IMR-90 (cell line): ENCODE results near the gene RNF181. TPM values are rescaled to one million over a fixed set of nuclear protein-coding genes. Genes with fewer than 3 reads are reported as not detected.

ENCODE experiments used
- ATAC-seq: fragments of 200-7000 bp; cut with Tn5 transposase; 2 replicates; pipeline ENCODE4 v1.9.1; 2020; ENCODE audit warnings: low read depth, mild to moderate bottlenecking, moderate library complexity
- BruUV-seq: library from RNA; stranded (reverse); fragments of 400-500 nt; replicated peaks from 2 replicates; lab custom pipeline; 2021; lab: Mats Ljungman, UMichigan
- CTCF ChIA-PET: fragments of 300-600 bp; formaldehyde crosslinking; extraction: SDS; loops from one replicate; lab custom pipeline; 2021; ENCODE audit warnings: antibody characterized with exemption; lab: Yijun Ruan, JAX
- POLR2A ChIA-PET: fragments of 300-600 bp; sonication (Branson Sonifier 250); formaldehyde crosslinking; loops from one replicate; lab custom pipeline; 2022; ENCODE audit warnings: antibody characterized with exemption; ENCODE audit not compliant: unreplicated experiment; lab: Charles Lee
- DNase-seq: peaks from one replicate; pipeline ENCODE4 v3.0.0; 2013
- H2AFZ ChIP-seq: replicated peaks from 2 replicates; pipeline ENCODE3; 2013; ENCODE audit warnings: low read length, mild to moderate bottlenecking; ENCODE audit not compliant: poor library complexity
- H2AK5ac ChIP-seq: 2 replicates; pipeline ENCODE4 v1.6.1; 2013; ENCODE audit warnings: low read depth, low read length, inconsistent platforms
- H2AK9ac ChIP-seq: replicated peaks from 2 replicates; pipeline ENCODE3; 2013; ENCODE audit warnings: mild to moderate bottlenecking, low read depth, low read length, moderate library complexity; ENCODE audit not compliant: poor library complexity
- H2BK120ac ChIP-seq: 2 replicates; pipeline ENCODE4 v1.6.1; 2013; ENCODE audit warnings: low read depth, low read length, inconsistent platforms
- H2BK15ac ChIP-seq: 3 replicates; pipeline ENCODE4 v1.6.1; 2013; ENCODE audit warnings: low read depth, low read length, inconsistent platforms
- H2BK20ac ChIP-seq: 2 replicates; pipeline ENCODE4 v1.6.1; 2013; ENCODE audit warnings: low read depth, mild to moderate bottlenecking, inconsistent platforms, low read length, moderate library complexity
- H2BK5ac ChIP-seq: 2 replicates; pipeline ENCODE4 v1.6.1; 2013; ENCODE audit warnings: mild to moderate bottlenecking, low read depth, low read length, inconsistent platforms; ENCODE audit not compliant: poor library complexity, severe bottlenecking
- H3K14ac ChIP-seq: replicated peaks from 2 replicates; pipeline ENCODE4 v1.6.1; 2013; ENCODE audit warnings: low read depth, low read length, inconsistent platforms
- H3K18ac ChIP-seq: 2 replicates; pipeline ENCODE4 v1.6.1; 2013; ENCODE audit warnings: low read depth, low read length, control low read depth
- H3K23ac ChIP-seq: 2 replicates; pipeline ENCODE4 v1.6.1; 2013; ENCODE audit warnings: low read depth, low read length, inconsistent platforms
- H3K27ac ChIP-seq: 2 replicates; pipeline ENCODE4 v1.5.1; 2013; ENCODE audit warnings: mild to moderate bottlenecking, control low read depth, low read length; ENCODE audit not compliant: insufficient read depth
- H3K27me3 ChIP-seq: 2 replicates; pipeline ENCODE4 v1.6.1; 2013; ENCODE audit warnings: low read length; ENCODE audit not compliant: control insufficient read depth, insufficient read depth
- H3K36me3 ChIP-seq: 2 replicates; pipeline ENCODE4 v1.6.1; 2013; ENCODE audit warnings: low read length, mixed read lengths; ENCODE audit not compliant: control insufficient read depth, insufficient read depth
- H3K4ac ChIP-seq: 2 replicates; pipeline ENCODE4 v1.6.1; 2013; ENCODE audit warnings: low read depth, low read length, inconsistent platforms
- H3K4me1 ChIP-seq: 2 replicates; pipeline ENCODE4 v1.6.1; 2013; ENCODE audit warnings: low read length, mixed read lengths; ENCODE audit not compliant: control insufficient read depth, insufficient read depth
- H3K4me2 ChIP-seq: 2 replicates; pipeline ENCODE4 v1.6.1; 2013; ENCODE audit warnings: low read depth, mild to moderate bottlenecking, control low read depth, low read length, moderate library complexity
- H3K4me3 ChIP-seq: 2 replicates; pipeline ENCODE4 v1.5.1; 2013; ENCODE audit warnings: low read depth, mild to moderate bottlenecking, control low read depth, low read length, moderate library complexity; ENCODE audit not compliant: insufficient read depth
- H3K56ac ChIP-seq: 2 replicates; pipeline ENCODE4 v1.6.1; 2013; ENCODE audit warnings: low read length, inconsistent platforms; ENCODE audit not compliant: insufficient read depth; ENCODE audit errors: extremely low read depth
- H3K79me1 ChIP-seq, 2 experiments: 2 replicates each; pipeline ENCODE4 v1.6.1; 2013; ENCODE audit warnings: low read length in 2 of 2, inconsistent platforms in 1 of 2, low read depth in 1 of 2
- H3K9ac ChIP-seq: 2 replicates; pipeline ENCODE4 v1.6.1; 2013; ENCODE audit warnings: low read depth, low read length, control low read depth
- H3K9me1 ChIP-seq: 2 replicates; pipeline ENCODE4 v1.6.1; 2013; ENCODE audit warnings: low read length, inconsistent platforms; ENCODE audit not compliant: insufficient read depth
- H3K9me3 ChIP-seq: 2 replicates; pipeline ENCODE4 v1.6.1; 2013; ENCODE audit warnings: low read length; ENCODE audit not compliant: control insufficient read depth, insufficient read depth
- H4K20me1 ChIP-seq: 2 replicates; pipeline ENCODE4 v1.6.1; 2013; ENCODE audit warnings: low read length, inconsistent platforms; ENCODE audit not compliant: insufficient read depth
- H4K5ac ChIP-seq: 2 replicates; pipeline ENCODE4 v1.6.1; 2013; ENCODE audit warnings: mild to moderate bottlenecking, low read depth, low read length, control low read depth
- H4K8ac ChIP-seq, 2 experiments: 2 replicates each; pipeline ENCODE4 v1.6.1; 2013; ENCODE audit warnings: low read depth in 2 of 2, low read length in 2 of 2, control low read depth in 1 of 2, inconsistent platforms in 1 of 2
- H4K91ac ChIP-seq: 2 replicates; pipeline ENCODE4 v1.6.1; 2013; ENCODE audit warnings: low read depth, low read length, inconsistent platforms; ENCODE audit not compliant: insufficient read depth
- BHLHE40 ChIP-seq: fragments of 150-350 bp; IDR thresholded peaks from 2 replicates; pipeline ENCODE4 v1.6.1; 2016; ENCODE audit warnings: mild to moderate bottlenecking, low read depth, low read length
- CEBPB ChIP-seq: IDR thresholded peaks from 2 replicates; pipeline ENCODE4 v1.6.1; 2012; ENCODE audit warnings: low read depth, low read length, improper control_type of control experiment
- FOS ChIP-seq: fragments of 150-350 bp; IDR thresholded peaks from 2 replicates; pipeline ENCODE4 v1.6.1; 2016; ENCODE audit warnings: low read depth, low read length
- MAFK ChIP-seq: IDR thresholded peaks from 2 replicates; pipeline ENCODE4 v1.6.1; 2012; ENCODE audit warnings: low read depth, low read length, improper control_type of control experiment
- RAD21 ChIP-seq: IDR thresholded peaks from 2 replicates; pipeline ENCODE4 v1.6.1; 2012; ENCODE audit warnings: low read length, improper control_type of control experiment
- SMC3 ChIP-seq: fragments of 150-350 bp; IDR thresholded peaks from 2 replicates; pipeline ENCODE4 v1.6.1; 2016; ENCODE audit warnings: low read depth, mild to moderate bottlenecking, antibody characterized with exemption, low read length, moderate library complexity
- USF2 ChIP-seq: fragments of 150-350 bp; IDR thresholded peaks from 2 replicates; pipeline ENCODE4 v1.6.1; 2017; ENCODE audit warnings: mild to moderate bottlenecking, antibody characterized with exemption, low read length, low read depth
- WGBS, 2 experiments: methylation state at CpG; one replicate each; pipeline versions ENCODE4 v1.1.5 to v1.1.7; 2013; ENCODE audit warnings: missing lambda C conversion rate in 2 of 2; ENCODE audit not compliant: insufficient read length in 1 of 2; ENCODE audit errors: extremely low coverage in 2 of 2; 5-methylcytosine and 5-hydroxymethylcytosine counted together
- dilution Hi-C: fragments of 300-500 bp; cut with HindIII; formaldehyde crosslinking; loops from one replicate; pipeline ENCODE4 v1.14.3; 2018; ENCODE audit warnings: low sequenced_read_pairs; ENCODE audit not compliant: unreplicated experiment
- in situ Hi-C: fragments of 300-500 bp; cut with MboI; formaldehyde crosslinking; loops from 3 replicates; pipeline ENCODE4 v1.14.3; 2019; ENCODE audit warnings: low sequenced_read_pairs, inconsistent platforms, mixed read lengths
- intact Hi-C: fragments of 100-400 bp; cut with micrococcal nuclease; formaldehyde crosslinking; loops from 2 replicates; pipeline ENCODE4 v1.10.0; 2022
- polyA plus RNA-seq, 3 experiments: library from polyadenylated mRNA; depleted of rRNA; stranded (reverse); fragments of >200 nt; gene quantifications; 2 replicates each; pipeline ENCODE4 v1.2.3, GENCODE V29; 2012; ENCODE audit warnings: low replicate concordance in 1 of 3
- total RNA-seq: library from RNA; depleted of rRNA; stranded (reverse); fragments of >200 nt; gene quantifications from 2 replicates; pipeline ENCODE4 v1.2.3, GENCODE V29; 2012
- TF ChIP-seq, protein P1 (sequence below): conservative IDR thresholded peaks from 2 replicates; pipeline ENCODE4 v1.5.1; 2012; ENCODE audit warnings: mild to moderate bottlenecking, low read depth, low read length, improper control_type of control experiment
- TF ChIP-seq, protein P2 (sequence below): fragments of 150-350 bp; IDR thresholded peaks from 2 replicates; pipeline ENCODE4 v1.6.1; 2016; ENCODE audit warnings: low read depth, mild to moderate bottlenecking, low read length, moderate library complexity, borderline replicate concordance

The RNF181 gene
- total and polyA plus RNA-seq, 2 of the 4 experiments (the other 2 are of a cell fraction) = 438 to 498 TPM

GRCh38 chr2:85560812-85561279 is 34.7 kb upstream of the RNF181 start:
- Histone ChIP-seq H3K9me3 (no peaks in the 10 kb centered on the region), H2BK20ac (no peak overlapping the region), H3K27ac (peak overlapping the region; percentile 67), H3K23ac (peak overlapping the region; percentile 90), H3K79me1 (peaks cover 19 to 46% of the 10 kb centered on the region in 2 experiments), H3K36me3 (peaks cover 10% of the 10 kb centered on the region), H2AK5ac (peak overlapping the region; percentile 63), H3K4me2 (peak overlapping the region; percentile 95), H3K9ac (peak overlapping the region; percentile 82), H4K8ac (peak overlapping the region in 1 of 2 experiments; percentile 83; a peak in 3 of 4 replicates), H3K18ac (no peak overlapping the region), H2BK5ac (no peak overlapping the region), H3K27me3 (no peaks in the 10 kb centered on the region), H4K5ac (peak overlapping the region; percentile 3; the same call in 1 of the 2 replicates), H2AK9ac (peak overlapping the region; percentile 94), H2BK120ac (no peak overlapping the region), H4K20me1 (no peaks in the 10 kb centered on the region), H2BK15ac (no peak overlapping the region), H3K4me3 (peak overlapping the region; percentile 65), H3K4ac (peak overlapping the region; percentile 80), H3K14ac (peak overlapping the region; percentile 78), H4K91ac (peak overlapping the region; percentile 28; the same call in 1 of the 2 replicates), H3K9me1 (peaks cover 8% of the 10 kb centered on the region; the same call in 1 of the 2 replicates), H3K56ac (peak overlapping the region; percentile 54; the same call in 1 of the 2 replicates), H3K4me1 (peaks cover 3% of the 10 kb centered on the region; the same call in 1 of the 2 replicates), H2AFZ (peak overlapping the region; percentile 95)
- BruUV-seq = no TSS peak
- DNase-seq = no peak
- ChIA-PET POLR2A (interaction anchor here (0.6 to 0.8 kb wide), 2 partner anchors 26 to 36 kb away, joined by 3 read pairs; no protein-coding TSS in a partner anchor), CTCF (interaction anchor here (1.0 kb wide), 1 partner anchor 140 kb away, joined by 3 read pairs; no protein-coding TSS in a partner anchor)
- ATAC-seq = peak; percentile 40; the same call in 1 of the 2 replicates
- WGBS, 2 experiments = 0% methylated on average over 2 of the region's 14 CpGs; no CpG with 5 or more reads in 1 of the 2 experiments
- in situ Hi-C loops = no loop called here
- dilution Hi-C loops = no loop called here
- TF ChIP-seq FOS (no peak), CEBPB (no peak), MAFK (no peak), SMC3 (no peak), RAD21 (no peak), BHLHE40 (no peak), USF2 (no peak)
- TF ChIP-seq, protein P1, sequence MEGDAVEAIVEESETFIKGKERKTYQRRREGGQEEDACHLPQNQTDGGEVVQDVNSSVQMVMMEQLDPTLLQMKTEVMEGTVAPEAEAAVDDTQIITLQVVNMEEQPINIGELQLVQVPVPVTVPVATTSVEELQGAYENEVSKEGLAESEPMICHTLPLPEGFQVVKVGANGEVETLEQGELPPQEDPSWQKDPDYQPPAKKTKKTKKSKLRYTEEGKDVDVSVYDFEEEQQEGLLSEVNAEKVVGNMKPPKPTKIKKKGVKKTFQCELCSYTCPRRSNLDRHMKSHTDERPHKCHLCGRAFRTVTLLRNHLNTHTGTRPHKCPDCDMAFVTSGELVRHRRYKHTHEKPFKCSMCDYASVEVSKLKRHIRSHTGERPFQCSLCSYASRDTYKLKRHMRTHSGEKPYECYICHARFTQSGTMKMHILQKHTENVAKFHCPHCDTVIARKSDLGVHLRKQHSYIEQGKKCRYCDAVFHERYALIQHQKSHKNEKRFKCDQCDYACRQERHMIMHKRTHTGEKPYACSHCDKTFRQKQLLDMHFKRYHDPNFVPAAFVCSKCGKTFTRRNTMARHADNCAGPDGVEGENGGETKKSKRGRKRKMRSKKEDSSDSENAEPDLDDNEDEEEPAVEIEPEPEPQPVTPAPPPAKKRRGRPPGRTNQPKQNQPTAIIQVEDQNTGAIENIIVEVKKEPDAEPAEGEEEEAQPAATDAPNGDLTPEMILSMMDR = no peak
- TF ChIP-seq, protein P2, sequence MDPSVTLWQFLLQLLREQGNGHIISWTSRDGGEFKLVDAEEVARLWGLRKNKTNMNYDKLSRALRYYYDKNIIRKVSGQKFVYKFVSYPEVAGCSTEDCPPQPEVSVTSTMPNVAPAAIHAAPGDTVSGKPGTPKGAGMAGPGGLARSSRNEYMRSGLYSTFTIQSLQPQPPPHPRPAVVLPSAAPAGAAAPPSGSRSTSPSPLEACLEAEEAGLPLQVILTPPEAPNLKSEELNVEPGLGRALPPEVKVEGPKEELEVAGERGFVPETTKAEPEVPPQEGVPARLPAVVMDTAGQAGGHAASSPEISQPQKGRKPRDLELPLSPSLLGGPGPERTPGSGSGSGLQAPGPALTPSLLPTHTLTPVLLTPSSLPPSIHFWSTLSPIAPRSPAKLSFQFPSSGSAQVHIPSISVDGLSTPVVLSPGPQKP = no peak
- intact Hi-C loops = loop anchor here (2.0 to 5.0 kb wide), 2 partner anchors 24 to 41 kb away; partner anchors contain the start of genes TMEM150A and VAMP5
